ENCODE results near the gene SPATA2. TPM values are rescaled to one million over a fixed set of nuclear protein-coding genes. Genes with fewer than 3 reads are reported as not detected.

Gene SPATA2
- total RNA-seq, 4 donors from 2014 or later, result 4.0 to 6.7 (median 5.5) TPM

- intact Hi-C loops (cut with DNase I), result no loop called here
- DNase-seq (ENCODE audit: extremely low spot score), result no peak
- no peak for TF ChIP-seq EP300 (IDR thresholded peaks at IDR 0.05)
- TF ChIP-seq POLR2A (IDR thresholded peaks at IDR 0.05; ENCODE audit: low read depth), result no peak
- 74% methylated on average over 3 of the region's 3 CpGs for WGBS
- no peaks in the 10 kb centered on the region for H3K9me3 ChIP-seq
- peaks cover 16 to 75% (median 63%) of the 10 kb centered on the region in 4 donors for H3K36me3 ChIP-seq
- no peak overlapping the region for H3K4me3 ChIP-seq
- no peaks in the 10 kb centered on the region for H3K27me3 ChIP-seq
- no peak overlapping the region for H3K27ac ChIP-seq (replicated peaks in 1 of 4)
- peaks cover 36 to 69% (median 47%) of the 10 kb centered on the region in 4 donors for H3K4me1 ChIP-seq
Measured at GRCh38 chr20:49942303-49942702, 27.0 kb upstream of the SPATA2 start.

GRCh38 chr20:49941456-49941855 is 26.1 kb upstream of the SPATA2 start:
- Histone ChIP-seq H3K4me3 (no peak overlapping the region), H3K27ac (replicated peaks in 1 of 4) (no peak overlapping the region), H3K9me3 (no peaks in the 10 kb centered on the region), H3K27me3 (no peaks in the 10 kb centered on the region), H3K36me3 (peaks cover 9 to 66% (median 54%) of the 10 kb centered on the region in 4 donors), H3K4me1 (peaks cover 39 to 76% (median 52%) of the 10 kb centered on the region in 4 donors)
- intact Hi-C loops (cut with DNase I), result no loop called here
- 97% methylated on average over 15 of the region's 15 CpGs for WGBS
- TF ChIP-seq CTCF (IDR thresholded peaks at IDR 0.05) (no peak), POLR2A (IDR thresholded peaks at IDR 0.05; ENCODE audit: low read depth) (no peak), POLR2AphosphoS5 (IDR thresholded peaks at IDR 0.05) (no peak), EP300 (IDR thresholded peaks at IDR 0.05) (no peak)
- no peak for DNase-seq (ENCODE audit: extremely low spot score)

DNA sequence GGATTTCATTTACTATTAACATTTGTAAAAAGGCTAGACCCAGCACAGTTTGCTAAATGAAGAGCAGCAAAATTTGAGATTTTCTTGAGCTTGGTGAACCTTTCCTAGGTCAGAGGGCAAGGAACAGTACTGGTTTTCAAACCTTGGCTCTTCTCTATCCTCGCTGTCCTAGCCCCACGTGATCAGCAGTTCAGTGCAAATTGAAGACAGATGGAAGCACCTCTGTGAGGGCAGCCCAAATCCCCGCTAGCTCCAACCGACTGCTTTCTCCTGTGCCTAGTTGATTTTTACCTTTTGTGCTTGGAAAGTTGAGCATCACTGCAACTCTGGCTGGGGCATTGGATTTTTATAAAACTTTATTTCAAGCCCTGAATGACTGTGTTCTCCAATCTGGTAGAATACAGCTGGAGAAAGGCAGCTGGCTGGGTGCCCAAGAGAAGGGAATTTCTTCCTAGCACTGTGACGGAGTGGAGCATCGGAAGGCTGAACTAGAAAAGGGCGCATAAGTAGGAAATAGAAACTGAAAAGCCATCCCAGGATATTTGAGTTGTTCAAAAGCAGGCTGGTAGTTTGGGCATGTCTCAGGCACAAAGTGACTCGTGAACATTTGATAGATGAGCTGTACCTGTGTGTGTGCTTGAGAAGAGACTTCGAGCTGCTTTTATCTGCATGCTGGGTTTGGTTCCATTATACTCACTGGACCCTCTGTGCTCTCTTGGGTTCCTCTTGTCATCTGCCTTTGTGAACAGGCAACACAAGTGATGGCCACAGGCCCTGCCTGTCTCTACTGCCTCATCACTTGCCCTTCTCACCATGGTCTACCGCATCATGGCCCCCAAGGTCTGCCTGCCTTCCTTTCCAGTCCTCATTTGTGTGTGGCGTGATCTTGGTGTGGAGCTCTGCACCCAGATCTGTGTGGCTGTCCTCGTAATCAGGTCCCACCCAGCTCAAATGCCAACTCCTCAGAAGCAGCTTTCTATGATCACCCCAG is 23.1 kb upstream of the SPATA2 start:
- Histone ChIP-seq H3K36me3 (peaks cover 0 to 39% (median 28%) of the 10 kb centered on the region in 4 donors), H3K4me3 (peak overlapping the region; percentile 71 to 99 (median 92)), H3K27me3 (no peaks in the 10 kb centered on the region), H3K9me3 (no peaks in the 10 kb centered on the region), H3K27ac (replicated peaks in 1 of 4) (peak overlapping the region; percentile 45 to 98 (median 72)), H3K4me1 (peaks cover 34 to 68% (median 59%) of the 10 kb centered on the region in 4 donors)
- TF ChIP-seq EP300 (IDR thresholded peaks at IDR 0.05), result no peak
- no peak for TF ChIP-seq CTCF (IDR thresholded peaks at IDR 0.05)
- TF ChIP-seq POLR2AphosphoS5 (IDR thresholded peaks at IDR 0.05), result no peak
- no peak for TF ChIP-seq POLR2A (IDR thresholded peaks at IDR 0.05; ENCODE audit: low read depth)
- 49% methylated on average over 12 of the region's 12 CpGs for WGBS
- no peak for DNase-seq (ENCODE audit: extremely low spot score)
- intact Hi-C loops (cut with DNase I), result no loop called here

GRCh38 chr20:49937027-49937929 is 21.9 kb upstream of the SPATA2 start:
- Histone ChIP-seq H3K27ac (replicated peaks in 1 of 4) (peak overlapping the region; percentile 89 to 98 (median 94)), H3K36me3 (peaks cover 0 to 29% (median 18%) of the 10 kb centered on the region in 4 donors), H3K4me1 (peaks cover 34 to 63% (median 56%) of the 10 kb centered on the region in 4 donors), H3K9me3 (no peaks in the 10 kb centered on the region), H3K27me3 (no peaks in the 10 kb centered on the region), H3K4me3 (peak overlapping the region; percentile 71 to 99 (median 92))
- intact Hi-C loops (cut with DNase I), result no loop called here
- no peak for DNase-seq (ENCODE audit: extremely low spot score)
- TF ChIP-seq POLR2A (IDR thresholded peaks at IDR 0.05; ENCODE audit: low read depth) (no peak), CTCF (IDR thresholded peaks at IDR 0.05) (no peak), POLR2AphosphoS5 (IDR thresholded peaks at IDR 0.05) (no peak), EP300 (IDR thresholded peaks at IDR 0.05) (no peak)
- WGBS, result 26% methylated on average over 12 of the region's 12 CpGs
